ENCODE results near the gene TMEM169. TPM values are rescaled to one million over a fixed set of nuclear protein-coding genes. Genes with fewer than 3 reads are reported as not detected.

Gene TMEM169
- total RNA-seq, 4 donors from 2014 or later, result 1.9 to 3.1 (median 2.4) TPM

- Histone ChIP-seq H3K27ac (no peak overlapping the region), H3K4me1 (peaks cover 20 to 24% of the 10 kb centered on the region in 2 donors), H3K27me3 (no peaks in the 10 kb centered on the region), H3K36me3 (peaks cover 0 to under 1% of the 10 kb centered on the region in 2 donors), H3K9me3 (no peaks in the 10 kb centered on the region), H3K4me3 (replicated peaks in 1 of 3) (no peak overlapping the region)
- DNase-seq, result no peak
- WGBS, 2 donors, result 46 to 63% methylated on average over 13 of the region's 13 CpGs
- TF ChIP-seq POLR2A (IDR thresholded peaks at IDR 0.05), result no peak
- no peak for TF ChIP-seq CTCF (IDR thresholded peaks at IDR 0.05)
- intact Hi-C loops (cut with DNase I), result no loop called here
Observed at GRCh38 chr2:216107760-216108159, 26.0 kb downstream of the TMEM169 start.

- H3K9me3 ChIP-seq, result no peaks in the 10 kb centered on the region
- peak overlapping the region in 2 of 3 donors; percentile 39 to 85 for H3K27ac ChIP-seq
- H3K4me1 ChIP-seq, result peaks cover 15 to 21% of the 10 kb centered on the region in 2 donors
- WGBS, 2 donors, result 60 to 67% methylated on average over 6 of the region's 6 CpGs
- peaks cover 6 to 7% of the 10 kb centered on the region in 2 donors for H3K36me3 ChIP-seq
- no peak for DNase-seq
- intact Hi-C loops (cut with DNase I), result no loop called here
- TF ChIP-seq POLR2A (IDR thresholded peaks at IDR 0.05) (no peak), CTCF (IDR thresholded peaks at IDR 0.05) (no peak)
- H3K27me3 ChIP-seq, result no peaks in the 10 kb centered on the region
- H3K4me3 ChIP-seq (replicated peaks in 1 of 3), result no peak overlapping the region
Observed at GRCh38 chr2:216108310-216108966, 26.7 kb downstream of the TMEM169 start.

- Histone ChIP-seq H3K27ac (peak within 1 kb of the TSS; percentile 82 to 90 (median 85)), H3K9me3 (no peaks in the 10 kb centered on the region), H3K4me1 (peaks cover 19 to 24% of the 10 kb centered on the region in 2 donors), H3K27me3 (no peaks in the 10 kb centered on the region), H3K36me3 (peaks cover 9 to 12% of the 10 kb centered on the region in 2 donors), H3K4me3 (replicated peaks in 1 of 3) (peak within 1 kb of the TSS; percentile 41 to 90 (median 44))
- 0% methylated on average over 57 of the region's 57 CpGs for WGBS, 2 donors
- peak; percentile 95 to 96 for DNase-seq
- peak in 1 of 2 donors; percentile 73 for TF ChIP-seq POLR2A (IDR thresholded peaks at IDR 0.05)
- no peak for TF ChIP-seq CTCF (IDR thresholded peaks at IDR 0.05)
- intact Hi-C loops (cut with DNase I), result no loop called here
Observed at GRCh38 chr2:216108967-216109921, 27.5 kb downstream of the TMEM169 start, which contains the start of gene XRCC5. TSS of gene XRCC5 (plus strand) at chr2:216109348. CDS start at chr2:216109437, 89 bp downstream.

- Histone ChIP-seq H3K27me3 (no peaks in the 10 kb centered on the region), H3K27ac (peak overlapping the region; percentile 82 to 90 (median 85)), H3K9me3 (no peaks in the 10 kb centered on the region), H3K4me1 (peaks cover 19 to 28% of the 10 kb centered on the region in 2 donors), H3K36me3 (peaks cover 9 to 12% of the 10 kb centered on the region in 2 donors), H3K4me3 (replicated peaks in 1 of 3) (peak overlapping the region in 2 of 3 donors; percentile 41 to 90)
- DNase-seq, result no peak
- peak in 5 of 6 experiments; percentile 26 to 58 (median 48) for TF ChIP-seq CTCF (IDR thresholded peaks at IDR 0.05)
- no peak for TF ChIP-seq POLR2A (IDR thresholded peaks at IDR 0.05)
- intact Hi-C loops (cut with DNase I), result loop anchor here (5.0 kb wide), 1 partner anchor 297 kb away; no protein-coding TSS in a partner anchor
- 6% methylated on average over 10 of the region's 10 CpGs for WGBS, 2 donors
Observed at GRCh38 chr2:216109962-216110614, 28.4 kb downstream of the TMEM169 start.

All from thyroid gland (tissue), 4 donors.